GM12878 (cell line): ENCODE data around the gene SNRK. TPM values are rescaled to one million over a fixed set of nuclear protein-coding genes. Genes with fewer than 3 reads are reported as not detected.

Experiments used
- ATAC-seq: fragments of 200-7000 bp; cut with Tn5 transposase; 3 replicates; pipeline ENCODE4 v1.9.1; 2020; ENCODE audit warnings: mild to moderate bottlenecking, moderate library complexity
- BruUV-seq: library from RNA; stranded (reverse); fragments of 400-500 nt; replicated peaks from 2 replicates; lab custom pipeline; 2021; lab: Mats Ljungman, UMichigan
- CTCF ChIA-PET: fragments of 300-600 bp; sonication (Branson Sonifier 250); formaldehyde crosslinking; extraction: SDS; loops from one replicate; lab custom pipeline; 2021; ENCODE audit warnings: inconsistent platforms; lab: Yijun Ruan, JAX
- POLR2A ChIA-PET: fragments of 350-600 bp; formaldehyde crosslinking; extraction: SDS; loops from one replicate; lab custom pipeline; 2021; ENCODE audit warnings: inconsistent platforms; lab: Charles Lee
- RAD21 ChIA-PET: fragments of 300-600 bp; sonication (Branson Sonifier 250); formaldehyde crosslinking; loops from one replicate; lab custom pipeline; 2023; ENCODE audit warnings: antibody characterized with exemption; ENCODE audit not compliant: unreplicated experiment; lab: Charles Lee
- SMC1A ChIA-PET: fragments of 300-600 bp; sonication (Branson Sonifier 250); formaldehyde crosslinking; loops from one replicate; lab custom pipeline; 2023; ENCODE audit not compliant: unreplicated experiment, uncharacterized antibody; lab: Charles Lee
- DNase-seq: peaks from one replicate; pipeline ENCODE4 v3.0.0-alpha.2; 2011; ENCODE audit warnings: low read depth, low spot score
- FAIRE-seq: peaks from 3 replicates; lab custom pipeline; 2011; peaks lifted over from hg19 to GRCh38; lab: Jason Lieb, UNC
- H2AFZ ChIP-seq: 2 replicates; pipeline ENCODE4 v1.6.0; 2011; ENCODE audit warnings: low read depth, low read length, control low read depth; ENCODE audit not compliant: control insufficient read depth
- H3K27ac ChIP-seq: 2 replicates; pipeline ENCODE4 v1.5.1; 2011; ENCODE audit warnings: control low read depth; ENCODE audit not compliant: control insufficient read depth, insufficient read depth
- H3K27me3 ChIP-seq, 2 experiments: replicated peaks in 1 of 2; 2 replicates each; pipeline versions ENCODE4 v1.6.0 to v1.6.1; 2011; ENCODE audit warnings: low read length in 1 of 2; ENCODE audit not compliant: control insufficient read depth in 2 of 2, insufficient read depth in 2 of 2
- H3K36me3 ChIP-seq, 2 experiments: 2 replicates each; pipeline ENCODE4 v1.5.1; 2011; ENCODE audit warnings: low read length in 1 of 2; ENCODE audit not compliant: control insufficient read depth in 2 of 2, insufficient read depth in 2 of 2
- H3K4me1 ChIP-seq: 2 replicates; pipeline ENCODE4 v1.6.1; 2011; ENCODE audit warnings: mild to moderate bottlenecking, low read length, moderate library complexity, mixed read lengths; ENCODE audit not compliant: control insufficient read depth, insufficient read depth
- H3K4me2 ChIP-seq: 2 replicates; pipeline ENCODE4 v1.6.0; 2011; ENCODE audit warnings: control low read depth; ENCODE audit not compliant: control insufficient read depth, insufficient read depth
- H3K4me3 ChIP-seq: fragments of 200-600 bp; sonication (generic); 2 replicates; pipeline ENCODE4 v1.5.1; 2016
- H3K79me2 ChIP-seq: 2 replicates; pipeline ENCODE4 v1.6.0; 2011; ENCODE audit warnings: low read length; ENCODE audit not compliant: control insufficient read depth, insufficient read depth
- H3K9ac ChIP-seq: 2 replicates; pipeline ENCODE4 v1.8.0; 2011; ENCODE audit warnings: low read length, control low read depth, mixed read lengths; ENCODE audit not compliant: control insufficient read depth, insufficient read depth
- H3K9me3 ChIP-seq: replicated peaks from 3 replicates; pipeline ENCODE4 v1.5.1; 2011; ENCODE audit warnings: mild to moderate bottlenecking, low read length; ENCODE audit not compliant: control insufficient read depth, insufficient read depth
- H4K20me1 ChIP-seq: 2 replicates; pipeline ENCODE4 v1.6.0; 2011; ENCODE audit not compliant: control insufficient read depth, insufficient read depth
- BRCA1 ChIP-seq: IDR thresholded peaks from 2 replicates; pipeline ENCODE4 v1.6.1; 2011; ENCODE audit warnings: low read depth, low read length, improper control_type of control experiment
- EP300 ChIP-seq, 2 experiments: fragments of 150-350 bp in 1 of 2; IDR thresholded peaks; 2 replicates each; pipeline ENCODE4 v1.6.1; 2011 to 2012; ENCODE audit warnings: low read depth in 2 of 2, low read length in 2 of 2, borderline replicate concordance in 1 of 2, improper control_type of control experiment in 1 of 2, inconsistent platforms in 1 of 2; ENCODE audit not compliant: control insufficient read depth in 1 of 2
- JUNB ChIP-seq: IDR thresholded peaks from 2 replicates; pipeline ENCODE4 v1.6.1; 2016; ENCODE audit warnings: antibody characterized with exemption, mild to moderate bottlenecking
- KLF5 ChIP-seq: fragments of 450-650 bp; IDR thresholded peaks from 2 replicates; pipeline ENCODE4 v1.6.1; 2014; ENCODE audit warnings: mild to moderate bottlenecking; ENCODE audit not compliant: partially characterized antibody
- NFYB ChIP-seq: IDR thresholded peaks from 2 replicates; pipeline ENCODE4 v1.6.1; 2011; ENCODE audit warnings: low read depth, mild to moderate bottlenecking, low read length, improper control_type of control experiment, moderate library complexity; ENCODE audit not compliant: insufficient read depth
- NRF1 ChIP-seq: conservative IDR thresholded peaks from 2 replicates; pipeline ENCODE4 v1.6.1; 2011; ENCODE audit warnings: mild to moderate bottlenecking, low read depth, low read length, improper control_type of control experiment
- PML ChIP-seq: IDR thresholded peaks from 2 replicates; pipeline ENCODE4 v1.6.1; 2012; ENCODE audit warnings: low read length, inconsistent platforms
- POLR2AphosphoS5 ChIP-seq: IDR thresholded peaks from 2 replicates; pipeline ENCODE4 v1.6.1; 2011; ENCODE audit warnings: mild to moderate bottlenecking, low read length, inconsistent platforms
- RAD21 ChIP-seq: IDR thresholded peaks from 2 replicates; pipeline ENCODE4 v1.6.1; 2011; ENCODE audit warnings: mild to moderate bottlenecking, low read depth, low read length, moderate library complexity; ENCODE audit not compliant: insufficient read depth
- RAD51 ChIP-seq: fragments of 450-650 bp; IDR thresholded peaks from 2 replicates; pipeline ENCODE4 v1.6.1; 2016; ENCODE audit warnings: moderate library complexity, mild to moderate bottlenecking, inconsistent platforms
- STAT1 ChIP-seq: fragments of 450-650 bp; conservative IDR thresholded peaks from 2 replicates; pipeline ENCODE4 v1.6.1; 2014; ENCODE audit warnings: antibody characterized with exemption, mild to moderate bottlenecking
- SUZ12 ChIP-seq: fragments of 200-600 bp; sonication (generic); IDR thresholded peaks from one replicate; pipeline ENCODE4 v1.6.1; 2018; ENCODE audit warnings: antibody characterized with exemption, mild to moderate bottlenecking; ENCODE audit not compliant: unreplicated experiment
- TBL1XR1 ChIP-seq: IDR thresholded peaks from 2 replicates; pipeline ENCODE4 v1.6.1; 2012; ENCODE audit warnings: low read depth, low read length, improper control_type of control experiment
- ZBED1 ChIP-seq: IDR thresholded peaks from 2 replicates; pipeline ENCODE4 v1.6.1; 2016; ENCODE audit warnings: borderline replicate concordance
- ZNF274 ChIP-seq: IDR thresholded peaks from one replicate; pipeline ENCODE4 v1.8.0; 2011; ENCODE audit not compliant: insufficient read length, insufficient read depth
- WGBS: methylation state at CpG from one replicate; pipeline ENCODE4 v1.1.6; 2016; ENCODE audit warnings: low lambda C conversion rate; ENCODE audit not compliant: insufficient replicate concordance, insufficient coverage; ENCODE audit errors: missing lambda C conversion rate; 5-methylcytosine and 5-hydroxymethylcytosine counted together
- in situ Hi-C: fragments of 300-500 bp; cut with MboI; formaldehyde crosslinking; loops from 9 replicates; pipeline ENCODE4 v1.14.3; 2018; ENCODE audit warnings: mixed read lengths
- intact Hi-C: fragments of 100-400 bp; cut with micrococcal nuclease; formaldehyde crosslinking; loops from one replicate; pipeline ENCODE4 v1.14.2; 2022; ENCODE audit not compliant: unreplicated experiment
- polyA plus RNA-seq, 11 experiments: library from polyadenylated mRNA; depleted of rRNA in 4 of 11; unstranded in 6 of 11; stranded (reverse) in 5 of 11; fragments of >200 nt; fragmentation: Nextera tagmentation in 4 of 11; fragmentation: Illumina TruSeq in 1 of 11; extraction: Ambion mirVana in 4 of 11; extraction: Trizol in 1 of 11; gene quantifications; 1 replicate in 1 of 11; 2 replicates in 10 of 11; pipeline versions ENCODE4 v1.2.1 to v1.2.3, GENCODE V29; 2011 to 2016; ENCODE audit warnings: inconsistent platforms in 2 of 11, missing spikeins in 2 of 11, low read depth in 1 of 11
- total RNA-seq, 4 experiments: library from RNA; depleted of rRNA in 3 of 4; stranded (reverse); fragments of >200 nt in 3 of 4; fragmentation: Illumina TruSeq in 1 of 4; extraction: Trizol in 1 of 4; gene quantifications; 2 replicates each; pipeline versions ENCODE4 v1.2.1 to v1.2.3, GENCODE V29; 2013 to 2021
- TF ChIP-seq, protein P1 (sequence below): fragments of 450-650 bp; IDR thresholded peaks from 2 replicates; pipeline ENCODE4 v1.6.1; 2017; ENCODE audit warnings: borderline replicate concordance
- TF ChIP-seq, protein P2 (sequence below): IDR thresholded peaks from 2 replicates; pipeline ENCODE4 v1.6.1; 2011; ENCODE audit warnings: mild to moderate bottlenecking, low read depth, low read length, moderate library complexity; ENCODE audit not compliant: insufficient replicate concordance

The SNRK gene
- total and polyA plus RNA-seq, 10 of the 15 experiments (the other 5 are each of a cell fraction or from before 2014, with no cell fraction given): 1.6 to 12.1 (median 7.6) TPM

DNA sequence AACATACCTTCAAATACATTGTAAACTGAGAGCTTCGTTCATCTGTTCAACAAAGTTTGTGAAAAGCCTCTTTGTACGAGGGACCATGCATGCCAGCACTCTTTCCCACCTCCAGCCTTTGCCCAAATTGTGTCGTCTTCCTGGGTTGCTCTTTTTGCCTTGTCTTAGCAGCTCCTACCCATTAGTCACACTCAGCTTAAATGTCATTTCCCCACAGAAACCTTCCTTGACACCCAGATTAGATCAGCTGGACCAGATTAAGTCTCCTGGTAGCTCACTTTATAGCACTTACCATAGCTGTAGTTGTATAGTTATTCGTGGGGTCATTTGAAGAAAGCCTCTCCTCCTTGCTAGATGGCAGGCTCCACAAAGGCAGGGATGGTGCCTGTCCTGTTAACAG is 24.1 kb upstream of the SNRK start:
- H4K20me1 ChIP-seq: no peaks in the 10 kb centered on the region
- ChIA-PET RAD21 (no interaction called here), POLR2A (no interaction called here)
- no TSS peak for BruUV-seq
- no peak overlapping the region for H2AFZ ChIP-seq
- in situ Hi-C loops (no loop called here), intact Hi-C loops (no loop called here)
- H3K27me3 ChIP-seq: no peaks in the 10 kb centered on the region
- H3K9ac ChIP-seq: no peak overlapping the region
- no peak for DNase-seq
- no peak for TF ChIP-seq EP300 (IDR thresholded peaks at IDR 0.05; ENCODE audit: borderline replicate concordance in 1 of 2, control insufficient read depth in 1 of 2, low read depth in 2 of 2, low read length in 2 of 2)
- no peak for TF ChIP-seq SUZ12
- no peak for TF ChIP-seq ZNF274
- TF ChIP-seq NFYB: no peak
- TF ChIP-seq RAD21: no peak
- no peak for TF ChIP-seq RAD51
- TF ChIP-seq KLF5: no peak
- TF ChIP-seq, protein P1, sequence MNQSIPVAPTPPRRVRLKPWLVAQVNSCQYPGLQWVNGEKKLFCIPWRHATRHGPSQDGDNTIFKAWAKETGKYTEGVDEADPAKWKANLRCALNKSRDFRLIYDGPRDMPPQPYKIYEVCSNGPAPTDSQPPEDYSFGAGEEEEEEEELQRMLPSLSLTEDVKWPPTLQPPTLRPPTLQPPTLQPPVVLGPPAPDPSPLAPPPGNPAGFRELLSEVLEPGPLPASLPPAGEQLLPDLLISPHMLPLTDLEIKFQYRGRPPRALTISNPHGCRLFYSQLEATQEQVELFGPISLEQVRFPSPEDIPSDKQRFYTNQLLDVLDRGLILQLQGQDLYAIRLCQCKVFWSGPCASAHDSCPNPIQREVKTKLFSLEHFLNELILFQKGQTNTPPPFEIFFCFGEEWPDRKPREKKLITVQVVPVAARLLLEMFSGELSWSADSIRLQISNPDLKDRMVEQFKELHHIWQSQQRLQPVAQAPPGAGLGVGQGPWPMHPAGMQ: no peak
- no peak for TF ChIP-seq ZBED1
- no peak for TF ChIP-seq TBL1XR1
- no peak for TF ChIP-seq NRF1
- TF ChIP-seq POLR2AphosphoS5: no peak
- no peak for TF ChIP-seq BRCA1
- TF ChIP-seq STAT1: no peak
- TF ChIP-seq, protein P2, sequence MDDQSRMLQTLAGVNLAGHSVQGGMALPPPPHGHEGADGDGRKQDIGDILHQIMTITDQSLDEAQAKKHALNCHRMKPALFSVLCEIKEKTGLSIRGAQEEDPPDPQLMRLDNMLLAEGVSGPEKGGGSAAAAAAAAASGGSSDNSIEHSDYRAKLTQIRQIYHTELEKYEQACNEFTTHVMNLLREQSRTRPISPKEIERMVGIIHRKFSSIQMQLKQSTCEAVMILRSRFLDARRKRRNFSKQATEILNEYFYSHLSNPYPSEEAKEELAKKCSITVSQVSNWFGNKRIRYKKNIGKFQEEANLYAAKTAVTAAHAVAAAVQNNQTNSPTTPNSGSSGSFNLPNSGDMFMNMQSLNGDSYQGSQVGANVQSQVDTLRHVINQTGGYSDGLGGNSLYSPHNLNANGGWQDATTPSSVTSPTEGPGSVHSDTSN: no peak
- TF ChIP-seq JUNB: no peak
- TF ChIP-seq PML: no peak
- TF ChIP-seq, all 136 proteins: peak for 0
- ATAC-seq (no peak), FAIRE-seq (no peak)
- 10% methylated on average over 4 of the region's 4 CpGs for WGBS
- Histone ChIP-seq H3K27ac (no peak overlapping the region), H3K9me3 (no peaks in the 10 kb centered on the region), H3K36me3 (no peaks in the 10 kb centered on the region), H3K4me3 (no peak overlapping the region), H3K79me2 (no peaks in the 10 kb centered on the region), H3K4me2 (no peak overlapping the region), H3K4me1 (no peaks in the 10 kb centered on the region)
- CTCF ChIA-PET: interaction anchor here (1.0 kb wide), 2 partner anchors 12 to 38 kb away, joined by 3 read pairs; no protein-coding TSS in a partner anchor
- SMC1A ChIA-PET: no interaction called here
